ENCODE data around the gene SLC10A2.

The SLC10A2 gene

GRCh38 chr13:103009051-103009840 lies 57.0 kb downstream of the SLC10A2 start:
- no peaks in the 10 kb centered on the region for H3K9me3 ChIP-seq
- H3K4me3 ChIP-seq (ENCODE audit: low read depth in 1 of 2, low read length in 1 of 2): no peak overlapping the region
- H3K4me1 ChIP-seq (ENCODE audit: control insufficient read depth in 1 of 2, insufficient read depth in 1 of 2, low read depth in 1 of 2, low read length in 1 of 2): no peaks in the 10 kb centered on the region
- no peaks in the 10 kb centered on the region for H3K36me3 ChIP-seq
- TF ChIP-seq CTCF (IDR thresholded peaks at IDR 0.05): no peak
- no peaks in the 10 kb centered on the region for H3K27me3 ChIP-seq
- H3K27ac ChIP-seq: no peak overlapping the region

GRCh38 chr13:103007427-103007762 lies 58.8 kb downstream of the SLC10A2 start:
- H3K27ac ChIP-seq: no peak overlapping the region
- TF ChIP-seq CTCF (IDR thresholded peaks at IDR 0.05): no peak
- H3K36me3 ChIP-seq: no peaks in the 10 kb centered on the region
- H3K9me3 ChIP-seq: no peaks in the 10 kb centered on the region
- no peak overlapping the region for H3K4me3 ChIP-seq (ENCODE audit: low read depth in 1 of 2, low read length in 1 of 2)
- H3K27me3 ChIP-seq: no peaks in the 10 kb centered on the region
- H3K4me1 ChIP-seq (ENCODE audit: control insufficient read depth in 1 of 2, insufficient read depth in 1 of 2, low read depth in 1 of 2, low read length in 1 of 2): no peaks in the 10 kb centered on the region

GRCh38 chr13:103006641-103007426 lies 59.4 kb downstream of the SLC10A2 start:
- H3K9me3 ChIP-seq: no peaks in the 10 kb centered on the region
- H3K36me3 ChIP-seq: no peaks in the 10 kb centered on the region
- H3K4me1 ChIP-seq (ENCODE audit: control insufficient read depth in 1 of 2, insufficient read depth in 1 of 2, low read depth in 1 of 2, low read length in 1 of 2): no peaks in the 10 kb centered on the region
- no peak overlapping the region for H3K4me3 ChIP-seq (ENCODE audit: low read depth in 1 of 2, low read length in 1 of 2)
- no peak for TF ChIP-seq CTCF (IDR thresholded peaks at IDR 0.05)
- H3K27ac ChIP-seq: no peak overlapping the region
- no peaks in the 10 kb centered on the region for H3K27me3 ChIP-seq

GRCh38 chr13:103004661-103005345 lies 61.4 kb downstream of the SLC10A2 start:
- no peaks in the 10 kb centered on the region for H3K9me3 ChIP-seq
- H3K27me3 ChIP-seq: no peaks in the 10 kb centered on the region
- no peak overlapping the region for H3K4me3 ChIP-seq (ENCODE audit: low read depth in 1 of 2, low read length in 1 of 2)
- H3K4me1 ChIP-seq (ENCODE audit: control insufficient read depth in 1 of 2, insufficient read depth in 1 of 2, low read depth in 1 of 2, low read length in 1 of 2): no peaks in the 10 kb centered on the region
- H3K27ac ChIP-seq: no peak overlapping the region
- no peak for TF ChIP-seq CTCF (IDR thresholded peaks at IDR 0.05)
- no peaks in the 10 kb centered on the region for H3K36me3 ChIP-seq

- Histone ChIP-seq H3K4me3 (ENCODE audit: low read depth in 1 of 2, low read length in 1 of 2) (no peak overlapping the region), H3K4me1 (ENCODE audit: control insufficient read depth in 1 of 2, insufficient read depth in 1 of 2, low read depth in 1 of 2, low read length in 1 of 2) (no peaks in the 10 kb centered on the region), H3K36me3 (no peaks in the 10 kb centered on the region), H3K27me3 (no peaks in the 10 kb centered on the region), H3K9me3 (no peaks in the 10 kb centered on the region), H3K27ac (no peak overlapping the region)
- TF ChIP-seq CTCF (IDR thresholded peaks at IDR 0.05): no peak
These were observed 62.6 kb downstream of the SLC10A2 start for GRCh38 chr13:103003631-103004030.

Data from neutrophil (primary cell).